ENCODE data around the gene SNX13. TPM values are rescaled to one million over a fixed set of nuclear protein-coding genes. Genes with fewer than 3 reads are reported as not detected.

SNX13 gene
- total and polyA plus RNA-seq, 2 donors (not counting 3 experiments of a cell fraction or from before 2014, with no cell fraction given) = 6.1 to 28.5 TPM

GRCh38 chr7:17807242-17807641, 133.1 kb downstream of the SNX13 start:
- dilution Hi-C loops (cut with MboI; ENCODE audit: extremely low pct_ligation_motif_present, low sequenced_read_pairs) = no loop called here

More at GRCh38 chr7:17807242-17807641, 133.1 kb downstream of the SNX13 start:
- no peaks in the 10 kb centered on the region for H3K27me3 ChIP-seq (ENCODE audit: control insufficient read depth in 2 of 2, insufficient read depth in 2 of 2, low read length in 2 of 2)
- TF ChIP-seq POLR2A (IDR thresholded peaks at IDR 0.05; ENCODE audit: low read depth, low read length) (no peak), JUN (IDR thresholded peaks at IDR 0.05; ENCODE audit: borderline replicate concordance, insufficient read depth, insufficient read length, low read depth) (no peak), MYC (IDR thresholded peaks at IDR 0.05; ENCODE audit: low read depth, low read length) (no peak), FOS (IDR thresholded peaks at IDR 0.05; ENCODE audit: borderline replicate concordance, insufficient read depth, low read length) (no peak), POLR2AphosphoS5 (IDR thresholded peaks at IDR 0.05; ENCODE audit: insufficient read depth, low read depth, low read length) (no peak), GATA2 (IDR thresholded peaks at IDR 0.05; ENCODE audit: insufficient read depth, insufficient read length, low read depth, low read length) (no peak), EZH2 (IDR thresholded peaks at IDR 0.05; ENCODE audit: borderline replicate concordance, low read depth, low read length, severe bottlenecking) (no peak), CTCF (IDR thresholded peaks at IDR 0.05; ENCODE audit: extremely low read depth in 1 of 2, insufficient read depth in 1 of 2, low read depth in 1 of 2, low read length in 2 of 2) (no peak), MAX (IDR thresholded peaks at IDR 0.05; ENCODE audit: insufficient read depth, insufficient read length) (no peak)
- peaks cover 0 to 3% of the 10 kb centered on the region in 2 experiments for H3K36me3 ChIP-seq (ENCODE audit: control insufficient read depth in 2 of 2, extremely low read depth in 1 of 2, insufficient read depth in 2 of 2, low read length in 2 of 2)
- no peaks in the 10 kb centered on the region for H3K9me3 ChIP-seq (replicated peaks; ENCODE audit: control insufficient read depth, insufficient read depth, low read length)
- H3K9ac ChIP-seq (replicated peaks; ENCODE audit: extremely low read depth, insufficient read depth, low read length) = no peak overlapping the region
- H3K9me1 ChIP-seq (replicated peaks; ENCODE audit: control insufficient read depth, extremely low read depth, insufficient read depth, low read length) = no peaks in the 10 kb centered on the region
- no peak overlapping the region for H3K4me2 ChIP-seq (ENCODE audit: insufficient read depth, low read length)
- no peak overlapping the region for H3K27ac ChIP-seq (ENCODE audit: insufficient read depth, low read depth, low read length)
- H4K20me1 ChIP-seq (replicated peaks; ENCODE audit: control insufficient read depth, extremely low read depth, insufficient read depth, low read length) = no peaks in the 10 kb centered on the region
- BruUV-seq (replicated peaks) = no TSS peak
- H3K4me3 ChIP-seq (replicated peaks in 1 of 3; ENCODE audit: insufficient read depth in 1 of 3, low read depth in 1 of 3, low read length in 3 of 3) = no peak overlapping the region
- CTCF ChIA-PET = interaction anchor here (0.6 to 1.0 kb wide), 2 partner anchors 511 to 538 kb away, joined by 3 to 7 read pairs; no protein-coding TSS in a partner anchor
- H2AFZ ChIP-seq (ENCODE audit: low read depth, low read length) = no peak overlapping the region
- DNase-seq (ENCODE audit: low read depth, low spot score) (no peak), FAIRE-seq (no peak)
- no peaks in the 10 kb centered on the region for H3K4me1 ChIP-seq (ENCODE audit: control insufficient read depth, extremely low read depth, insufficient read depth, low read length)
- no peaks in the 10 kb centered on the region for H3K79me2 ChIP-seq (ENCODE audit: control insufficient read depth, insufficient read depth, low read length)
- intact Hi-C loops (cut with micrococcal nuclease) = no loop called here
- POLR2A ChIA-PET = no interaction called here
